Activated CD4-positive, alpha-beta T cell treated with anti-CD3 and anti-CD28 coated beads for 36 hours (primary cell): ENCODE measurements around the gene COL28A1. TPM values are rescaled to one million over a fixed set of nuclear protein-coding genes. Genes with fewer than 3 reads are reported as not detected.

Experiments used
- ATAC-seq: fragments of 200-7000 bp; cut with Tn5 transposase; one replicate; pipeline ENCODE4 v1.10.0; 2021; ENCODE audit warnings: mild to moderate bottlenecking, moderate library complexity
- CTCF ChIA-PET: fragments of 350-600 bp; sonication (Branson Sonifier 250); formaldehyde crosslinking; loops from one replicate; lab custom pipeline; 2021; ENCODE audit warnings: antibody characterized with exemption; lab: Charles Lee
- POLR2A ChIA-PET: fragments of 350-600 bp; sonication (Branson Sonifier 250); formaldehyde crosslinking; loops from one replicate; lab custom pipeline; 2021; ENCODE audit warnings: antibody characterized with exemption, inconsistent platforms; lab: Charles Lee
- DNase-seq: peaks from one replicate; pipeline ENCODE4 v3.0.0-alpha.2; 2020
- H3K27ac Mint-ChIP-seq: one replicate; pipeline ENCODE4 v1.8.0; 2021; ENCODE audit warnings: mixed read lengths
- H3K27me3 Mint-ChIP-seq: one replicate; pipeline ENCODE4 v1.8.0; 2021; ENCODE audit warnings: mixed read lengths
- H3K36me3 Mint-ChIP-seq: one replicate; pipeline ENCODE4 v1.8.0; 2021; ENCODE audit warnings: low read depth, mixed read lengths
- H3K4me1 Mint-ChIP-seq: one replicate; pipeline ENCODE4 v1.8.0; 2021; ENCODE audit warnings: mixed read lengths
- H3K4me3 Mint-ChIP-seq: one replicate; pipeline ENCODE4 v1.8.0; 2021; ENCODE audit warnings: mild to moderate bottlenecking, moderate library complexity, mixed read lengths
- H3K9me3 Mint-ChIP-seq: one replicate; pipeline ENCODE4 v1.8.0; 2021; ENCODE audit warnings: low read depth, mixed read lengths
- intact Hi-C, 2 experiments: fragments of 100-400 bp; cut with DNase I in 1 of 2; cut with micrococcal nuclease in 1 of 2; formaldehyde crosslinking; loops; one replicate each; pipeline versions ENCODE4 v1.14.2 to v1.15.1; 2022 to 2024; cut with DNase I, micrococcal nuclease
- total RNA-seq, 2 experiments: library from RNA; stranded (reverse); gene quantifications; one replicate each; pipeline ENCODE4 v1.2.3, GENCODE V29; 2021

COL28A1 gene
- total RNA-seq, 2 experiments from 2014 or later, result not detected

DNA sequence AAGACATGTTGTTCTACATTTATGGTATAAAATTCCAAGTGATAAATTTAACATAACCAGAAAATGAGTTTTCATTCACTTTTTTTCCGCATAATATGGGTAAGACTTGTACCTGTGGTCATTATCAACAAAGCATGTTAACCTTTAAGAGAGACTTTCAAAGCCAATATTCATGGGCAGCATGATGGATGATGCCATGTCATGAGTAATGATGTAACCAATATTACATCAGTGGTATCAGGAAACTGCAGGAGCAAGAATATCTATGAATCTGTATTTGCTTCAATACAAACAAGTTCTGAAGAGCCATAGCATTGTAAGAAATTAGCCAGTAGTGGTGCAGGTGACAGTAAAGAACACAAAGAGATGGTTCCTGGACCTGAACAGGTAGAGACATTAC is 226.5 kb downstream of the COL28A1 start:
- DNase-seq (no peak), ATAC-seq (no peak)
- Mint-ChIP-seq H3K36me3 (no peaks in the 10 kb centered on the region), H3K27me3 (no peaks in the 10 kb centered on the region), H3K4me1 (no peaks in the 10 kb centered on the region), H3K27ac (no peak overlapping the region), H3K4me3 (no peak overlapping the region), H3K9me3 (no peaks in the 10 kb centered on the region)
- POLR2A ChIA-PET, result no interaction called here
- intact Hi-C loops, result no loop called here
- CTCF ChIA-PET, result no interaction called here

Other genes starting within 250 kb of the COL28A1 start
- 10 to 100 TPM; 41.7 to 45.7 TPM for gene MIOS, start 31.0 kb upstream of the COL28A1 start, total RNA-seq
- gene UMAD1, start 104.9 kb upstream of the COL28A1 start, total RNA-seq, result 10 to 100 TPM; 13.1 to 14.5 TPM
- 100 to 1,000 TPM; 109 to 181 TPM for gene RPA3, start 182.7 kb upstream of the COL28A1 start, total RNA-seq